ENCODE data around the gene SREBF2.

Gene SREBF2

GRCh38 chr22:41909310-41910049 lies 76.6 kb downstream of the SREBF2 start:
- DNase-seq (ENCODE audit: low spot score), result no peak

GRCh38 chr22:41910050-41911000 lies 77.4 kb downstream of the SREBF2 start:
- DNase-seq (ENCODE audit: low spot score), result no peak

GRCh38 chr22:41911001-41911611 lies 78.2 kb downstream of the SREBF2 start:
- DNase-seq (ENCODE audit: low spot score), result no peak

- DNase-seq (ENCODE audit: low spot score), result no peak
Observed at GRCh38 chr22:41912338-41913039, 79.6 kb downstream of the SREBF2 start.

- DNase-seq (ENCODE audit: low spot score), result no peak
Observed at GRCh38 chr22:41913040-41913719, 80.3 kb downstream of the SREBF2 start.

GRCh38 chr22:41913842-41914534 lies 81.1 kb downstream of the SREBF2 start:
- no peak for DNase-seq (ENCODE audit: low spot score)

GRCh38 chr22:41914611-41915034 lies 81.7 kb downstream of the SREBF2 start:
- DNase-seq (ENCODE audit: low spot score), result no peak

- DNase-seq (ENCODE audit: low spot score), result no peak
Observed at GRCh38 chr22:41915035-41915785, 82.3 kb downstream of the SREBF2 start, which contains the start of gene SHISA8. SHISA8 (minus strand) TSS chr22:41915074; CDS start chr22:41914667, 407 bp downstream.

- DNase-seq (ENCODE audit: low spot score), result no peak
Observed at GRCh38 chr22:41915786-41916493, 83.0 kb downstream of the SREBF2 start.

GRCh38 chr22:41916745-41917358 lies 83.9 kb downstream of the SREBF2 start:
- no peak for DNase-seq (ENCODE audit: low spot score)

GRCh38 chr22:41917375-41917902 lies 84.5 kb downstream of the SREBF2 start:
- DNase-seq (ENCODE audit: low spot score), result no peak

GRCh38 chr22:41917903-41918791 lies 85.2 kb downstream of the SREBF2 start:
- peak; percentile 72 for DNase-seq (ENCODE audit: low spot score)

GRCh38 chr22:41919357-41920224 lies 86.7 kb downstream of the SREBF2 start:
- no peak for DNase-seq (ENCODE audit: low spot score)

GRCh38 chr22:41920271-41920976 lies 87.5 kb downstream of the SREBF2 start:
- no peak for DNase-seq (ENCODE audit: low spot score)

GRCh38 chr22:41922328-41922727 lies 89.4 kb downstream of the SREBF2 start:
- no peak for DNase-seq (ENCODE audit: low spot score)
